AG10803 (cell line): Measurements from ENCODE around the gene DZANK1.
"Not testable (repeated sequence)": the region's sequence is repeated elsewhere in the genome, so short reads cannot be mapped to it uniquely, and the experiment has no call there.

Experiments used
- DNase-seq: peaks from one replicate; pipeline ENCODE4 v3.0.0; 2010; ENCODE audit warnings: low read depth
- H3K4me3 ChIP-seq: 2 replicates; pipeline ENCODE4 v1.5.1; 2011; ENCODE audit warnings: mild to moderate bottlenecking, low read length, control low read depth
- CTCF ChIP-seq: conservative IDR thresholded peaks from 2 replicates; pipeline ENCODE4 v1.5.1; 2011; ENCODE audit warnings: mild to moderate bottlenecking, low read length, control low read depth, inconsistent platforms

Gene DZANK1

GRCh38 chr20:18400460-18400859 lies 66.4 kb downstream of the DZANK1 start:
- no peak for DNase-seq
- H3K4me3 ChIP-seq, result no peak overlapping the region
- no peak for TF ChIP-seq CTCF

- not testable (repeated sequence) for H3K4me3 ChIP-seq, DNase-seq
Measured at GRCh38 chr20:18398713-18399112, 68.1 kb downstream of the DZANK1 start.

GRCh38 chr20:18397030-18397429 lies 69.8 kb downstream of the DZANK1 start:
- no peak for DNase-seq
- no peak for TF ChIP-seq CTCF
- no peak overlapping the region for H3K4me3 ChIP-seq

- no peak overlapping the region for H3K4me3 ChIP-seq
- DNase-seq, result no peak
- TF ChIP-seq CTCF, result no peak
Measured at GRCh38 chr20:18395544-18395943, 71.3 kb downstream of the DZANK1 start.

- no peak for DNase-seq
- H3K4me3 ChIP-seq, result no peak overlapping the region
- TF ChIP-seq CTCF, result no peak
Measured at GRCh38 chr20:18394363-18394762, 72.5 kb downstream of the DZANK1 start.

- DNase-seq, result no peak
- no peak overlapping the region for H3K4me3 ChIP-seq
- TF ChIP-seq CTCF, result no peak
Measured at GRCh38 chr20:18391686-18392085, 75.1 kb downstream of the DZANK1 start.

GRCh38 chr20:18390201-18390600 lies 76.6 kb downstream of the DZANK1 start:
- no peak for TF ChIP-seq CTCF
- no peak for DNase-seq
- H3K4me3 ChIP-seq, result no peak overlapping the region

GRCh38 chr20:18388860-18389259 lies 78.0 kb downstream of the DZANK1 start:
- H3K4me3 ChIP-seq, result no peak overlapping the region
- DNase-seq, result peak; percentile 29
- no peak for TF ChIP-seq CTCF
